Measurements from ENCODE around the gene TMEM52B.

DNA sequence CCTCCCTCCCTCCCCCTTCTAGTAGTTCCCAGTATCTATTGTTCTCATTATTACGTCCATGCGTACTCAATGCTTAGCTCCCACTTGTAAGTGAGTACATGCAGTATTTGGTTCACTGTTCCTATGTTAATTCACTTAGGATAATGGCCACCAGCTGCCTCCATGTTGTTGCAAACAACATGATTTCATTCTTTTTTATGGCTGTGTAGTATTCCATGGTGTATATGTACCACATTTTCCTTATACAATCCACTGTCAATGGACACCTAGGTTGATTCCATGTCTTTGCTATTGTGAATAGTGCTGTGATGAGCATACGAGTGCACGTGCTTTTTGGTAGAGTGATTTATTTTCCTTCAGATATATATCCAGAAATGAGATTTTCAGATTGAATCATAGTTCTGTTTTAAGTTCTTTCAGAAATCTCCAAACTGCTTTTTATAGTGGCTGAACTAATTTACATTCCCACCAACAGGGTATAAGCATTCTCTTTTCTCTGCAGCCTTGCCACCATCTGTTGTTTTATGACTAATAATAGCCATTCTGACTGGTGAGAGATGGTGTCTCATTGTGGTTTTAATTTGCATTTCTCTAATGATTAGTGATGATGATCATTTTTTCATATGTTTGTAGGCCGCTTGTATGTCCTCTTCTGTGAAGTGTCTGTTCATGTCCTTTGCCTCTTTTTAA is 31.0 kb upstream of the TMEM52B start:
- TF ChIP-seq, protein P1, sequence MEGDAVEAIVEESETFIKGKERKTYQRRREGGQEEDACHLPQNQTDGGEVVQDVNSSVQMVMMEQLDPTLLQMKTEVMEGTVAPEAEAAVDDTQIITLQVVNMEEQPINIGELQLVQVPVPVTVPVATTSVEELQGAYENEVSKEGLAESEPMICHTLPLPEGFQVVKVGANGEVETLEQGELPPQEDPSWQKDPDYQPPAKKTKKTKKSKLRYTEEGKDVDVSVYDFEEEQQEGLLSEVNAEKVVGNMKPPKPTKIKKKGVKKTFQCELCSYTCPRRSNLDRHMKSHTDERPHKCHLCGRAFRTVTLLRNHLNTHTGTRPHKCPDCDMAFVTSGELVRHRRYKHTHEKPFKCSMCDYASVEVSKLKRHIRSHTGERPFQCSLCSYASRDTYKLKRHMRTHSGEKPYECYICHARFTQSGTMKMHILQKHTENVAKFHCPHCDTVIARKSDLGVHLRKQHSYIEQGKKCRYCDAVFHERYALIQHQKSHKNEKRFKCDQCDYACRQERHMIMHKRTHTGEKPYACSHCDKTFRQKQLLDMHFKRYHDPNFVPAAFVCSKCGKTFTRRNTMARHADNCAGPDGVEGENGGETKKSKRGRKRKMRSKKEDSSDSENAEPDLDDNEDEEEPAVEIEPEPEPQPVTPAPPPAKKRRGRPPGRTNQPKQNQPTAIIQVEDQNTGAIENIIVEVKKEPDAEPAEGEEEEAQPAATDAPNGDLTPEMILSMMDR (tag by site-specific recombination; IDR thresholded peaks at IDR 0.05), result no peak
- TF ChIP-seq, protein P2, sequence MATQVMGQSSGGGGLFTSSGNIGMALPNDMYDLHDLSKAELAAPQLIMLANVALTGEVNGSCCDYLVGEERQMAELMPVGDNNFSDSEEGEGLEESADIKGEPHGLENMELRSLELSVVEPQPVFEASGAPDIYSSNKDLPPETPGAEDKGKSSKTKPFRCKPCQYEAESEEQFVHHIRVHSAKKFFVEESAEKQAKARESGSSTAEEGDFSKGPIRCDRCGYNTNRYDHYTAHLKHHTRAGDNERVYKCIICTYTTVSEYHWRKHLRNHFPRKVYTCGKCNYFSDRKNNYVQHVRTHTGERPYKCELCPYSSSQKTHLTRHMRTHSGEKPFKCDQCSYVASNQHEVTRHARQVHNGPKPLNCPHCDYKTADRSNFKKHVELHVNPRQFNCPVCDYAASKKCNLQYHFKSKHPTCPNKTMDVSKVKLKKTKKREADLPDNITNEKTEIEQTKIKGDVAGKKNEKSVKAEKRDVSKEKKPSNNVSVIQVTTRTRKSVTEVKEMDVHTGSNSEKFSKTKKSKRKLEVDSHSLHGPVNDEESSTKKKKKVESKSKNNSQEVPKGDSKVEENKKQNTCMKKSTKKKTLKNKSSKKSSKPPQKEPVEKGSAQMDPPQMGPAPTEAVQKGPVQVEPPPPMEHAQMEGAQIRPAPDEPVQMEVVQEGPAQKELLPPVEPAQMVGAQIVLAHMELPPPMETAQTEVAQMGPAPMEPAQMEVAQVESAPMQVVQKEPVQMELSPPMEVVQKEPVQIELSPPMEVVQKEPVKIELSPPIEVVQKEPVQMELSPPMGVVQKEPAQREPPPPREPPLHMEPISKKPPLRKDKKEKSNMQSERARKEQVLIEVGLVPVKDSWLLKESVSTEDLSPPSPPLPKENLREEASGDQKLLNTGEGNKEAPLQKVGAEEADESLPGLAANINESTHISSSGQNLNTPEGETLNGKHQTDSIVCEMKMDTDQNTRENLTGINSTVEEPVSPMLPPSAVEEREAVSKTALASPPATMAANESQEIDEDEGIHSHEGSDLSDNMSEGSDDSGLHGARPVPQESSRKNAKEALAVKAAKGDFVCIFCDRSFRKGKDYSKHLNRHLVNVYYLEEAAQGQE (tag by site-specific recombination; IDR thresholded peaks at IDR 0.05), result no peak

Measured in HEK293 (cell line).